Natural killer cell (primary cell): ENCODE results near the gene CAPN9. TPM values are rescaled to one million over a fixed set of nuclear protein-coding genes. Genes with fewer than 3 reads are reported as not detected.

Experiments
- ATAC-seq, 3 donors: fragments of 150-1000 bp in 2 of 3; fragments of 200-7000 bp in 1 of 3; cut with Tn5 transposase; 1 replicate in 1 of 3; 2 replicates in 2 of 3; pipeline ENCODE4 v1.10.0; 2021; ENCODE audit warnings: mild to moderate bottlenecking in 2 of 3, moderate library complexity in 2 of 3
- DNase-seq, 2 donors: peaks; one replicate each; pipeline versions ENCODE4 v3.0.0 to v3.0.0-alpha.2; 2013 to 2021; ENCODE audit warnings: mixed read lengths in 1 of 2
- H3K27ac ChIP-seq: one replicate; pipeline ENCODE4 v1.5.1; 2013; ENCODE audit warnings: mild to moderate bottlenecking, low read length
- H3K27me3 ChIP-seq: one replicate; pipeline ENCODE4 v1.6.1; 2013; ENCODE audit warnings: low read length; ENCODE audit not compliant: control insufficient read depth, insufficient read depth
- H3K36me3 ChIP-seq: one replicate; pipeline ENCODE4 v1.6.1; 2013; ENCODE audit warnings: low read length; ENCODE audit not compliant: control insufficient read depth, insufficient read depth
- H3K4me1 ChIP-seq: one replicate; pipeline ENCODE4 v1.6.1; 2013; ENCODE audit warnings: low read length; ENCODE audit not compliant: control insufficient read depth, insufficient read depth
- H3K4me3 ChIP-seq: one replicate; pipeline ENCODE4 v1.5.1; 2013; ENCODE audit warnings: low read length
- H3K9me3 ChIP-seq: one replicate; pipeline ENCODE4 v1.6.1; 2013; ENCODE audit warnings: low read length; ENCODE audit not compliant: control insufficient read depth, insufficient read depth
- H3K27ac Mint-ChIP-seq, 2 donors: one replicate each; pipeline ENCODE4 v1.8.0; 2022; ENCODE audit warnings: mild to moderate bottlenecking in 2 of 2, mixed read lengths in 2 of 2, moderate library complexity in 1 of 2
- H3K27me3 Mint-ChIP-seq, 2 donors: one replicate each; pipeline ENCODE4 v1.8.0; 2022; ENCODE audit warnings: low read depth in 2 of 2, mixed read lengths in 2 of 2
- H3K36me3 Mint-ChIP-seq: one replicate; pipeline ENCODE4 v1.8.0; 2022; ENCODE audit warnings: mixed read lengths
- H3K4me1 Mint-ChIP-seq, 2 donors: one replicate each; pipeline ENCODE4 v1.8.0; 2022; ENCODE audit warnings: mixed read lengths in 2 of 2
- H3K4me3 Mint-ChIP-seq: one replicate; pipeline ENCODE4 v1.8.0; 2022; ENCODE audit warnings: mild to moderate bottlenecking, moderate library complexity, mixed read lengths
- H3K9me3 Mint-ChIP-seq, 2 donors: one replicate each; pipeline ENCODE4 v1.8.0; 2022; ENCODE audit warnings: mixed read lengths in 2 of 2
- CTCF ChIP-seq: fragments of 200-600 bp; IDR thresholded peaks from one replicate; pipeline ENCODE4 v1.8.0; 2022; ENCODE audit warnings: antibody characterized with exemption
- WGBS: methylation state at CpG from one replicate; pipeline ENCODE4 v1.1.7; 2013; ENCODE audit warnings: missing lambda C conversion rate; ENCODE audit not compliant: insufficient coverage; 5-methylcytosine and 5-hydroxymethylcytosine counted together
- intact Hi-C: fragments of 100-400 bp; cut with micrococcal nuclease; formaldehyde crosslinking; loops from one replicate; pipeline ENCODE4 v1.14.2; 2022
- total RNA-seq, 4 donors: library from RNA; stranded (reverse); fragments of 120-200 nt in 1 of 4; gene quantifications; one replicate each; pipeline versions ENCODE4 v1.2.3 to v1.2.4, GENCODE V29; 2013 to 2022

The CAPN9 gene
- total RNA-seq, 3 donors from 2014 or later (not counting 1 experiment from before 2014, with no cell fraction given) = not detected

DNA sequence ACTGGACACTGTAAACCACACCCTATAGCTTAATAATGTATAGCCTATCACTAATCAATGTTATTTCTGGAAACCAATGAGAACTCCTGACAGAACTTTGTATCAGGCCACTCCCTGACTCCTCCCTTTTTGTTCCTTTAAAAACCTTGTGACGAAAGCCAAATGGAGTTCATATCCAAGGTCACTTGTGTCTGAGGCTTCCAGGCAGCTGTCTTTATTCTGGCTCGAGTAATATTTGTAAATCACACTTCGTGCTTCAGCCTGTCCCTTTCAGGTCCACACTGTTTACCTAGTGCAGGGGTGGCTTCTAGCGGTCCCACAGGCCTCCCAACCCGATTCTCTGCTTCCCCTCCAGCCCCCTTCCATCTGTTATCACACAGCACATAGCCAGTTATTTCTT lies 16.2 kb upstream of the CAPN9 start:
- DNase-seq (no peak), ATAC-seq (no peak)
- H3K27ac Mint-ChIP-seq = no peak overlapping the region
- H3K27me3 Mint-ChIP-seq = peaks cover 7 to 26% of the 10 kb centered on the region in 2 donors
- no peaks in the 10 kb centered on the region for H3K4me1 Mint-ChIP-seq
- H3K27ac ChIP-seq = no peak overlapping the region
- H3K9me3 Mint-ChIP-seq = no peaks in the 10 kb centered on the region
- H3K4me1 ChIP-seq = no peaks in the 10 kb centered on the region
- no peaks in the 10 kb centered on the region for H3K36me3 ChIP-seq
- H3K4me3 ChIP-seq = no peak overlapping the region
- no peaks in the 10 kb centered on the region for H3K9me3 ChIP-seq
- no peaks in the 10 kb centered on the region for H3K36me3 Mint-ChIP-seq
- TF ChIP-seq CTCF = no peak
- H3K27me3 ChIP-seq = no peaks in the 10 kb centered on the region
- intact Hi-C loops = no loop called here
- 75% methylated on average over 5 of the region's 5 CpGs for WGBS
- no peak overlapping the region for H3K4me3 Mint-ChIP-seq

- no peak for TF ChIP-seq CTCF
- intact Hi-C loops = no loop called here
- Mint-ChIP-seq H3K27me3 (peaks cover 0 to 13% of the 10 kb centered on the region in 2 donors), H3K4me1 (no peaks in the 10 kb centered on the region), H3K36me3 (no peaks in the 10 kb centered on the region), H3K27ac (no peak overlapping the region), H3K9me3 (no peaks in the 10 kb centered on the region), H3K4me3 (no peak overlapping the region)
- H3K4me1 ChIP-seq = no peaks in the 10 kb centered on the region
- ATAC-seq (no peak), DNase-seq (no peak)
- H3K27me3 ChIP-seq = no peaks in the 10 kb centered on the region
- H3K4me3 ChIP-seq = no peak overlapping the region
- WGBS = 42% methylated on average over 2 of the region's 2 CpGs
- no peak overlapping the region for H3K27ac ChIP-seq
- H3K36me3 ChIP-seq = no peaks in the 10 kb centered on the region
- H3K9me3 ChIP-seq = no peaks in the 10 kb centered on the region
Observed at GRCh38 chr1:230735447-230735846, 11.7 kb upstream of the CAPN9 start.

DNA sequence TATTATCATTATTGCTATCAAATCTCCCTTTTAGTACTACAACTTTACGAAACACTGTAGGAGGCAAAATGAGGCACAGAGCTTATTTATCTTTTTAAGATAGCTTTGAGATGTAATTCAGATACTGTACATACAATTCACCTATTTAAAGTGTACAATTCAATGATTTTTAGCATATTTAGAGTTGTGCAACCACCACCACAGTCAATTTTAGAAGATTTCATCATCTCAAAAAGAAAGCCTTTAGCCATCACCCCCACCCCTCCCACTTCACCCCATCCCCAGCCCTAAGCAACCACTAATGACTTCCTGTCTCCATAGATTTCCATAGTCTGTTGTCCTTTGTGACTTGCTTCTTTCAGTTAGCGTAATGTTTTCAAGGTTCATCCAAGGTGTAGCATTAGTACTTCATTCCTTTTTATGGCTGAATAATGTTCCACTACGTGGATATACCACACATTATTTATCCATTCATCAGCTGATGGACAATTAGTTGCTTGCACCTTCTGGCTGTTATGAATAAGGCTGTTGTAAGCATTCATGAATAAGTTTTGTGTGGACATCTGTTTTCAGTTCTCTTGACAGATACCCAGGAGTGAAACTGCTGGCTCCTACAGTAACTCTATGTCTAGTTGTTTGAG lies 9.4 kb upstream of the CAPN9 start:
- no peak overlapping the region for H3K4me3 ChIP-seq
- Mint-ChIP-seq H3K27me3 (peaks cover 8 to 13% of the 10 kb centered on the region in 2 donors), H3K9me3 (no peaks in the 10 kb centered on the region), H3K4me3 (no peak overlapping the region), H3K27ac (no peak overlapping the region), H3K36me3 (no peaks in the 10 kb centered on the region), H3K4me1 (no peaks in the 10 kb centered on the region)
- DNase-seq (no peak), ATAC-seq (no peak)
- no peaks in the 10 kb centered on the region for H3K27me3 ChIP-seq
- 92% methylated on average over 1 of the region's 3 CpGs for WGBS
- intact Hi-C loops = no loop called here
- no peaks in the 10 kb centered on the region for H3K9me3 ChIP-seq
- H3K27ac ChIP-seq = no peak overlapping the region
- no peak for TF ChIP-seq CTCF
- no peaks in the 10 kb centered on the region for H3K4me1 ChIP-seq
- H3K36me3 ChIP-seq = no peaks in the 10 kb centered on the region
